K562 (cell line): ENCODE results near the gene SLC12A4. TPM values are rescaled to one million over a fixed set of nuclear protein-coding genes. Genes with fewer than 3 reads are reported as not detected.

Source experiments
- ATAC-seq: fragments of 200-7000 bp; cut with Tn5 transposase; 3 replicates; pipeline ENCODE4 v1.9.1; 2020; ENCODE audit warnings: moderate library complexity
- BruUV-seq: library from RNA; stranded (reverse); fragments of 400-500 nt; replicated peaks from 2 replicates; lab custom pipeline; 2021; lab: Mats Ljungman, UMichigan
- CTCF ChIA-PET: fragments of 300-600 bp; formaldehyde crosslinking; extraction: SDS; loops from one replicate; lab custom pipeline; 2021; ENCODE audit warnings: low intra/inter-chr PET ratio; lab: Yijun Ruan, JAX
- POLR2A ChIA-PET: fragments of 300-600, 350-650 bp; sonication (Branson Sonifier 250); formaldehyde crosslinking; extraction: SDS; loops from one replicate; lab custom pipeline; 2021; ENCODE audit warnings: antibody characterized with exemption, inconsistent platforms; lab: Yijun Ruan, JAX
- DNase-seq, 4 experiments: peaks; one replicate each; pipeline versions ENCODE4 v3.0.0 to v3.0.0-alpha.2; 2011 to 2018; ENCODE audit warnings: low spot score in 3 of 4, mixed read lengths in 3 of 4; ENCODE audit errors: extremely low read depth in 1 of 4
- FAIRE-seq: peaks from 2 replicates; lab custom pipeline; 2011; peaks lifted over from hg19 to GRCh38; lab: Jason Lieb, UNC
- H2AFZ ChIP-seq: 2 replicates; pipeline ENCODE4 v1.6.0; 2011; ENCODE audit warnings: low read depth, low read length, control low read depth, inconsistent platforms
- H3K27ac ChIP-seq: fragments of 200-600 bp; 3 replicates; pipeline ENCODE4 v1.8.0; 2011; ENCODE audit warnings: low read depth, mild to moderate bottlenecking, control low read depth, inconsistent platforms, low read length, moderate library complexity, mixed read lengths; ENCODE audit errors: extremely low read depth
- H3K27me3 ChIP-seq, 2 experiments: fragments of 300-600 bp in 1 of 2; 2 replicates in 1 of 2; 3 replicates in 1 of 2; pipeline versions ENCODE4 v1.6.0 to v1.8.0; 2011; ENCODE audit warnings: inconsistent platforms in 2 of 2, low read length in 2 of 2, mild to moderate bottlenecking in 1 of 2, mixed read lengths in 1 of 2, moderate library complexity in 1 of 2; ENCODE audit not compliant: control insufficient read depth in 2 of 2, insufficient read depth in 2 of 2
- H3K36me3 ChIP-seq: fragments of 300-600 bp; 3 replicates; pipeline ENCODE4 v1.8.0; 2011; ENCODE audit warnings: mild to moderate bottlenecking, low read length, inconsistent platforms; ENCODE audit not compliant: control insufficient read depth, insufficient read depth
- H3K4me1 ChIP-seq, 2 experiments: fragments of 200-600 bp in 1 of 2; replicated peaks in 1 of 2; 2 replicates in 1 of 2; 3 replicates in 1 of 2; pipeline versions ENCODE4 v1.5.1 to v1.8.0; 2011; ENCODE audit warnings: inconsistent platforms in 2 of 2, low read length in 2 of 2, mild to moderate bottlenecking in 1 of 2, mixed read lengths in 1 of 2, moderate library complexity in 1 of 2; ENCODE audit not compliant: control insufficient read depth in 2 of 2, insufficient read depth in 2 of 2
- H3K4me2 ChIP-seq: 2 replicates; pipeline ENCODE4 v1.6.1; 2011; ENCODE audit warnings: low read length, control low read depth, inconsistent platforms, mixed read lengths; ENCODE audit not compliant: insufficient read depth
- H3K4me3 ChIP-seq: fragments of 200-600 bp; sonication (generic), shearing (Covaris generic); 2 replicates; pipeline ENCODE4 v1.5.1; 2016; ENCODE audit warnings: control low read depth, inconsistent platforms
- H3K79me2 ChIP-seq: fragments of 200-600 bp; 3 replicates; pipeline ENCODE4 v1.8.0; 2011; ENCODE audit warnings: low read length, inconsistent platforms; ENCODE audit not compliant: control insufficient read depth, insufficient read depth
- H3K9ac ChIP-seq, 2 experiments: 2 replicates each; pipeline versions ENCODE4 v1.6.0 to v1.6.1; 2011; ENCODE audit warnings: low read depth in 2 of 2, low read length in 2 of 2, control low read depth in 1 of 2, inconsistent platforms in 1 of 2, mild to moderate bottlenecking in 1 of 2, mixed read lengths in 1 of 2; ENCODE audit not compliant: insufficient read depth in 1 of 2
- H3K9me1 ChIP-seq: one replicate; pipeline ENCODE4 v1.6.0; 2011; ENCODE audit warnings: inconsistent platforms, mild to moderate bottlenecking, low read length, moderate library complexity; ENCODE audit not compliant: control insufficient read depth, insufficient read depth
- H3K9me3 ChIP-seq: replicated peaks from 2 replicates; pipeline ENCODE4 v1.5.1; 2011; ENCODE audit warnings: low read depth, low read length, inconsistent platforms; ENCODE audit not compliant: control insufficient read depth, insufficient read depth
- H4K20me1 ChIP-seq: replicated peaks from 2 replicates; pipeline ENCODE4 v1.6.1; 2011; ENCODE audit warnings: low read length, inconsistent platforms, mixed read lengths; ENCODE audit not compliant: control insufficient read depth, insufficient read depth
- ARID4B ChIP-seq: sonication (generic); formaldehyde crosslinking; IDR thresholded peaks from 2 replicates; pipeline ENCODE4 v1.8.0; 2022; ENCODE audit warnings: mild to moderate bottlenecking, missing genetic modification reagents
- CBFB ChIP-seq: sonication (generic); formaldehyde crosslinking; IDR thresholded peaks from 2 replicates; pipeline ENCODE4 v1.4.0; 2020; ENCODE audit warnings: mild to moderate bottlenecking, missing genetic modification reagents
- HLTF ChIP-seq: fragments of 450-650 bp; IDR thresholded peaks from 2 replicates; pipeline ENCODE4 v1.6.1; 2016
- HNRNPL ChIP-seq: fragments of 200-400 bp; formaldehyde crosslinking; IDR thresholded peaks from 2 replicates; pipeline ENCODE4 v1.6.1; 2017; ENCODE audit warnings: low read depth, mild to moderate bottlenecking, low read length
- NFE2 ChIP-seq: IDR thresholded peaks from 2 replicates; pipeline ENCODE4 v1.6.1; 2014; ENCODE audit warnings: antibody characterized with exemption, low read depth
- NFRKB ChIP-seq: fragments of 450-650 bp; IDR thresholded peaks from 2 replicates; pipeline ENCODE4 v1.6.1; 2016; ENCODE audit warnings: low read depth
- RFX5 ChIP-seq: IDR thresholded peaks from 2 replicates; pipeline ENCODE4 v1.6.1; 2011; ENCODE audit warnings: low read depth, mild to moderate bottlenecking, improper control_type of control experiment, low read length
- SOX6 ChIP-seq: fragments of 450-650 bp; IDR thresholded peaks from 2 replicates; pipeline ENCODE4 v1.6.1; 2014; ENCODE audit warnings: mild to moderate bottlenecking
- STAG1 ChIP-seq: sonication (generic); formaldehyde crosslinking; IDR thresholded peaks from 2 replicates; pipeline ENCODE4 v1.5.0; 2020; ENCODE audit warnings: missing genetic modification reagents, borderline replicate concordance
- TCF3 ChIP-seq: sonication (generic); formaldehyde crosslinking; IDR thresholded peaks from 2 replicates; pipeline ENCODE4 v1.4.0; 2020; ENCODE audit warnings: mild to moderate bottlenecking, missing genetic modification reagents
- ZBTB12 ChIP-seq: fragments of 250-450 bp; sonication (Bioruptor Pico); IDR thresholded peaks from 2 replicates; pipeline ENCODE4 v1.4.0; 2020
- ZNF431 ChIP-seq: sonication (generic); formaldehyde crosslinking; IDR thresholded peaks from 2 replicates; pipeline ENCODE4 v1.8.0; 2022; ENCODE audit warnings: mild to moderate bottlenecking, missing genetic modification reagents
- ZNF780A ChIP-seq: fragments of 250-450 bp; sonication (Bioruptor Pico); IDR thresholded peaks from 2 replicates; pipeline ENCODE4 v1.5.0; 2021; ENCODE audit warnings: mild to moderate bottlenecking
- WGBS: fragments of 100-300 bp; shearing (Covaris generic); methylation state at CpG from one replicate; pipeline ENCODE4 v1.1.6; 2016; ENCODE audit warnings: low coverage, mixed read lengths; ENCODE audit not compliant: insufficient coverage; ENCODE audit errors: missing lambda C conversion rate; 5-methylcytosine and 5-hydroxymethylcytosine counted together
- in situ Hi-C: fragments of 300-500 bp; cut with MboI; formaldehyde crosslinking; loops from 4 replicates; pipeline ENCODE4 v1.15.0; 2018; ENCODE audit warnings: inconsistent platforms, mixed read lengths
- intact Hi-C: fragments of 100-400 bp; cut with micrococcal nuclease; formaldehyde crosslinking; loops from 2 replicates; pipeline ENCODE4 v1.14.2; 2022
- polyA plus RNA-seq, 8 experiments: library from polyadenylated mRNA; depleted of rRNA in 4 of 8; stranded (reverse) in 5 of 8; unstranded in 3 of 8; fragments of >200 nt; fragmentation: Nextera tagmentation in 2 of 8; fragmentation: Illumina TruSeq in 1 of 8; extraction: Ambion mirVana in 2 of 8; extraction: Trizol in 1 of 8; gene quantifications; 2 replicates each; pipeline versions ENCODE4 v1.2.1 to v1.2.3, GENCODE V29; 2011 to 2014; ENCODE audit warnings: inconsistent platforms in 1 of 8, missing spikeins in 1 of 8
- total RNA-seq, 7 experiments: library from RNA; depleted of rRNA in 6 of 7; stranded (reverse); fragments of >200 nt in 6 of 7; fragmentation: Illumina TruSeq in 2 of 7; extraction: Trizol in 2 of 7; gene quantifications; 2 replicates each; pipeline versions ENCODE4 v1.2.1 to v1.2.3, GENCODE V29; 2011 to 2021; ENCODE audit warnings: low replicate concordance in 1 of 7

The SLC12A4 gene
- total and polyA plus RNA-seq, 9 of the 15 experiments (the other 6 are each of a cell fraction or from before 2014, with no cell fraction given) = 0.75 to 43.5 (median 15.0) TPM

GRCh38 chr16:67897231-67897630 is 71.2 kb downstream of the SLC12A4 start:
- Histone ChIP-seq H3K9me1 (no peaks in the 10 kb centered on the region), H3K27ac (no peak overlapping the region), H3K4me1 (peaks cover 5 to 16% of the 10 kb centered on the region in 2 experiments; a peak in 3 of 5 replicates), H3K9me3 (no peaks in the 10 kb centered on the region), H3K4me2 (no peak overlapping the region), H3K4me3 (no peak overlapping the region), H3K79me2 (peaks cover 63% of the 10 kb centered on the region), H4K20me1 (peaks cover 7% of the 10 kb centered on the region; the same call in 1 of the 2 replicates), H3K9ac (no peak overlapping the region), H3K27me3 (no peaks in the 10 kb centered on the region), H3K36me3 (0 out of 3 replicates have a peak, but pooled peaks cover 3% of the 10 kb centered on the region), H2AFZ (no peak overlapping the region)
- 74% methylated on average over 3 of the region's 3 CpGs for WGBS
- FAIRE-seq (no peak), DNase-seq (no peak), ATAC-seq (no peak)
- POLR2A ChIA-PET = interaction anchor here (0.6 to 2.1 kb wide), 5 partner anchors 11 to 237 kb away, joined by 3 to 13 read pairs (median 4); partner anchors contain the start of gene ACD
- in situ Hi-C loops = no loop called here
- intact Hi-C loops = no loop called here
- TF ChIP-seq ZBTB12 (no peak), ARID4B (CRISPR knock-in tag) (no peak), ZNF780A (CRISPR knock-in tag) (no peak), ZNF431 (CRISPR knock-in tag) (no peak), HLTF (no peak), STAG1 (CRISPR knock-in tag) (no peak), RFX5 (no peak), HNRNPL (no peak), NFRKB (no peak), CBFB (CRISPR knock-in tag) (no peak), SOX6 (no peak), TCF3 (CRISPR knock-in tag) (no peak), NFE2 (no peak)
- CTCF ChIA-PET = interaction anchor here (0.6 kb wide), 1 partner anchor 432 kb away, joined by 3 read pairs; no protein-coding TSS in a partner anchor
- BruUV-seq = no TSS peak
